AG09309 (cell line): ENCODE measurements around the gene AHNAK2.

Source experiments
- DNase-seq: peaks from one replicate; pipeline ENCODE4 v3.0.0-alpha.2; 2010; ENCODE audit warnings: low read depth
- H3K4me3 ChIP-seq: 2 replicates; pipeline ENCODE4 v1.5.1; 2011; ENCODE audit warnings: mild to moderate bottlenecking, low read depth, low read length, moderate library complexity; ENCODE audit not compliant: control insufficient read depth
- TF ChIP-seq, protein P1 (sequence below): IDR thresholded peaks from 2 replicates; pipeline ENCODE4 v1.5.1; 2011; ENCODE audit warnings: mild to moderate bottlenecking, low read depth, low read length, inconsistent platforms; ENCODE audit not compliant: insufficient read depth, control insufficient read depth; ENCODE audit errors: missing control alignments

AHNAK2 gene

DNA sequence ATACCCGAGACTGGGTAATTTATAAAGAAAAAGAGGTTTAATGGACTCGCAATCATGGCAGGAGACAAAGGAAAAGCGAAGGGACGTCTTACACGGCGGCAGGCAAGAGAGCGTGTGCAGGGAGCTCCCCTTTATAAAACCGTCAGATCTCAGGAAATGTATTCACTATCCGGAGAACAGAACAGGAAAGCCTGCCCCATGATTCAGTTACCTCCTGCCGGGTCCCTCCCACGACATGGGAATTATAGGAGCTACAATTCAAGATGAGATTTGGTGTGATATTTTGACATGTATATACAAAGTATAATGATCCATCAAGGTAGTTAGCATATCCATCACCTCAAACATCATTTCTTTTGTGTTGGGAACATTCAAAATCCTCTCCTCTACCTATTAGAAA is 45.0 kb upstream of the AHNAK2 start:
- DNase-seq = no peak
- no peak overlapping the region for H3K4me3 ChIP-seq
- TF ChIP-seq, protein P1, sequence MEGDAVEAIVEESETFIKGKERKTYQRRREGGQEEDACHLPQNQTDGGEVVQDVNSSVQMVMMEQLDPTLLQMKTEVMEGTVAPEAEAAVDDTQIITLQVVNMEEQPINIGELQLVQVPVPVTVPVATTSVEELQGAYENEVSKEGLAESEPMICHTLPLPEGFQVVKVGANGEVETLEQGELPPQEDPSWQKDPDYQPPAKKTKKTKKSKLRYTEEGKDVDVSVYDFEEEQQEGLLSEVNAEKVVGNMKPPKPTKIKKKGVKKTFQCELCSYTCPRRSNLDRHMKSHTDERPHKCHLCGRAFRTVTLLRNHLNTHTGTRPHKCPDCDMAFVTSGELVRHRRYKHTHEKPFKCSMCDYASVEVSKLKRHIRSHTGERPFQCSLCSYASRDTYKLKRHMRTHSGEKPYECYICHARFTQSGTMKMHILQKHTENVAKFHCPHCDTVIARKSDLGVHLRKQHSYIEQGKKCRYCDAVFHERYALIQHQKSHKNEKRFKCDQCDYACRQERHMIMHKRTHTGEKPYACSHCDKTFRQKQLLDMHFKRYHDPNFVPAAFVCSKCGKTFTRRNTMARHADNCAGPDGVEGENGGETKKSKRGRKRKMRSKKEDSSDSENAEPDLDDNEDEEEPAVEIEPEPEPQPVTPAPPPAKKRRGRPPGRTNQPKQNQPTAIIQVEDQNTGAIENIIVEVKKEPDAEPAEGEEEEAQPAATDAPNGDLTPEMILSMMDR = no peak

DNA sequence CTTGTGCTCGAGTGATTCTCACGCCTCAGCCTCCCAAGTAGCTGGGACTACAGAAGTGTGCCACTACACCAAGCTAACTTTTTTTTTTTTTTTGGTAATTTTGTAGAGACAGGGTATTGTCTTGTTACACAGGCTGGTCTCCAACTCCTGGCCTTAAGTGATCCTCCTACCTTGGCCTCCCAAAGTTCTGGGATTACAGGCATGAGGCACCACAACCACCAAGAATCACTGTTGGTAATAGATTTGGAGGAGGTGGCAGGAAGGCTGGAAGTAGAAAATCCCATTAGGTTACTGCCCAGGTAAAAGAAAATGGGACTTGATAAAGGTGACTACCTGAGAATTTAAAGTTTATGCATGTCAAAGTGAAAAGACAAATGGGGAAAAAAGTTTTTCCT is 44.1 kb upstream of the AHNAK2 start:
- H3K4me3 ChIP-seq = peak overlapping the region; percentile 75
- TF ChIP-seq, protein P1 = no peak
- DNase-seq = no peak

DNA sequence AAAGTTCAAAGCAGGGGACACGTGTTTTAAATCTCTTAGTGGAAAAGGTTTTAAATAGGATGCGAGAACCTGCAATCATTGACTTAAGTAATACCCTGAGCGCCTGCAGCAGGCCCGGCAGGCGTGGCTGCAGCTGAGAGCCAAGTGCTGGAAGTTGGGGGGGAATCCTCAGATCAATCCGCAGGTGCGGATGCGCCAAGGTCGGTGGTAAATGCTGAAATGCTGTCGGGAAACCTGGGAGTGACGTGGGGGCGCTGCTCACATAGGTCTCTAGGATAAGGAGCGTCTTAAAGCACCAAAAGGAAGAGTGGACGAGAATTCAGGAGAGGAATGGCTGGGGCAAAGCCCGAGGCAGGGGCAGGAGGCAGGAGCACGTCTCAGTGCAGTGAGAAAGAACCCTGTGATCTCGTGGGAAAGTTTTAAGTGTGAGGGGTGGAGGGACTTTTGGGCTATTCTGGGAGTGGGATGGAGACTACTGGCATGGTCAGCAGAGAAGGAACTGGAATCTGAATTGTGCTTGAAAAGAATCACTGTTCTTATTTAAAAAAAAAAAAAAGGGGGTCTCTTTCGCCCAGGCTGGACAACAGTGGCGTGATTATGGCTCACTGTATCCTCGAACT is 43.6 kb upstream of the AHNAK2 start:
- peak overlapping the region; percentile 75 for H3K4me3 ChIP-seq
- no peak for DNase-seq
- TF ChIP-seq, protein P1 = no peak

DNA sequence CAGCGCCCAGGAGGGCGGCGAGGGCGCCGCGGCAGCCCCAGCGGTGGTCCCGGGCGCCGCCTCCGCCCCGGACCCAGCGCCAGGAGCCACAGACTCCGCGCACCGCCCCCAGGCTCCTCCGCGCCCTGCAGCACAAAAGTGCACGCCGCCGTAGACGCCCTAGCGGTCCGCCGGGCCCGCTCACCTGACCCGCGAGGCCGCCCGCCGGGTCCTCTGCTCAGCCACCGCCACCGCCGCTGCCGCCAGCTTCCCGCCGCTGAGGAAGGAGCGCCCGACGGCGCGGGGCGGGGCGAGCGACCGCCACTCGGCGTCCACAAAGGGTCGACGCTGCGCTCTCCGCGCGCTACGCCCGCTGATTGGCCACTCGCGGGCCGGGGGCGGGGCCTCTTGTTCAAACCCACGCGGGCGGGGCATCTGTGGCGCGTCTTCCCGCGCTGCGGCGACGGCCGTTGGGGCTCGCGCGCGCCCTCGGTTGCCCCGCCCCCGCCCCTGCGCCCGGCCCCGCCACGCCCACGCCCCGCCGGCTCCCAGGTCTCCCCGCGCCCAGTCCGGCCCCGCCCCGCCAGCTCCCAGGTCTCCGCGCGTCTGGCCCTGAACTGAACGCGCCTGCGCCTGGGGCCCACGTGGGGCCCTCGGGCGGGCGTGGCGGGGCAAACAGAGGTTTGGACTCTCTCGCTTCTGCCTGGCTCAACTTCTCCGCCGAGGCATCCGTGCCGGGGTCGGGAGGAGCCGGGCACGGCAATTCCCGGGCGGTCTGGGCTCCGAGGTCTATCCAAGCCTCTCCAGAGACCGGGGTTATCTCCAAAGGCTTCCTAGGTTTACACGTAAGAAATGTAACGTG is 42.9 kb upstream of the AHNAK2 start, which contains the start of gene CDCA4:
CDCA4 (minus strand) TSS at position 269 of the 841 bp plus-strand sequence. CDS start 9,154 bp downstream, outside the sequence.
- peak within 1 kb of the TSS; percentile 75 for H3K4me3 ChIP-seq
- TF ChIP-seq, protein P1 = no peak

DNA sequence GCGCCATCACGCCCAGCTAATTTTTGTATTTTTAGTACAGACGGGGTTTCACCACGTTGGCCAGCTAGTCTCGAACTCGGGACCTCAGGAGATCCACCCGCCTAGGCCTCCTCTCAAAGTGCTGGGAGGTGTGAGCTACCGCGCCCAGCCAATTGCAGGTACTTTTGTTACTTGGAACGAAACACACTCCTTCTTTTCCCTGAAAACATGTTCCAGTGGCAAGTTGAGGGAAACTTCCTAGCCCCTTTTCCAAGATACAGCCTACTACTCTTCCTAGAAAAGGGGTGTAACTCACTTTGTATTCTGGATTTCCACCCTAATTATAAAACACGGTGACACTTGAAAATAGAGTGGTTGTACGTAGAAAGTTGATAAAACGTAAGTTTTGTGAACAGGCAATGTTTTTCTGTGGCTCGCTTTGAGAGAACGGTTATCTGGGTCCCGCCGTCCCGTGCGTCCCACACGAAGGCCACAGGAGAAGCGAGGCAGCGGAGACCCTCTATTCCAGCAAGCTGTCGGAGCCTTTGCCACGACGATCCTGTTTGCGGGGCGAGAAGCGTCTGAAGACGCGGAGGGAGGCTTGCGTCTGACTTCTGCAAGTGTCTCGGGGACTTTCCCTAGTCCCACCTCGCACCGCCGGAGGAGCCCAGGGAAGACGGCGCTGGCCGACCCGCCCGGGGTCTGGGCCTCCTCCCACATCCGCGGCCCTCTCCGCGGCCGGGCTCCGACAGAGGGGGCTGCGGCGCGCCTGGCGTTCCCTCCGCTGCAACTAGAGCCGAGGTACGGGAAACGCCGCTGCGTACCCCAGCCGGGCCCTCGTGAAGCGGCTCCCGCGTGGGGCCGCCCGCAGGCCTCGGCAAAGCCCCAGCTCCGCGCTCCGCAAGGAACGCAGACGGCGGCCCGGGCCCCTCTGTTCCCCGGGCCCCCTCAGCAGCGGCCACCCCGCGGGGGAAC is 42.0 kb upstream of the AHNAK2 start:
- DNase-seq = no peak
- H3K4me3 ChIP-seq = peak overlapping the region; percentile 54
- TF ChIP-seq, protein P1 = peak; percentile 0

More for the DNA sequence above, 42.9 kb upstream of the AHNAK2 start, which contains the start of gene CDCA4:
- DNase-seq = peak; percentile 70

DNA sequence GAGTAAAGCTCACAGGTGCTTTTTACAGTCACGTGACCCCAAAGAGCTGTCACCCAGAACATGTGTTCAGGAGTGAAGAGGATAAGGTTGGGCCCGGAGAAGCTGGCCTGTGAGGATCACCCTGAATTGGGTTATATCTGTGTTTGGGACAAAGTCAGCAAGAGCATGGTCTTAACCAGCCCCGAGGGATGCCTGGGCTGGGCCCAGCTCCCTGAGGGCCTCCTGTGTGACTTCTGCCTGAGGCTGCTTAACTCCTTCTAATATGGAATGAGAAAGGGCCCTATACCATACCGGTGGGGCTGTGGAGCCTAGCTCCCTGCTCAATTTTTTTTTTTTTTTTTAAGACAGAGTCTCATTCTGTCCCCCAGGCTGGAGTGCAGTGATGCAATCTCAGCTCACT is 40.2 kb upstream of the AHNAK2 start:
- no peak overlapping the region for H3K4me3 ChIP-seq
- TF ChIP-seq, protein P1 = no peak
- DNase-seq = no peak
